ENCODE measurements around the gene DNALI1.
A peak's percentile ranks its signal among the peaks of the same experiment; 100 is the strongest.

DNA sequence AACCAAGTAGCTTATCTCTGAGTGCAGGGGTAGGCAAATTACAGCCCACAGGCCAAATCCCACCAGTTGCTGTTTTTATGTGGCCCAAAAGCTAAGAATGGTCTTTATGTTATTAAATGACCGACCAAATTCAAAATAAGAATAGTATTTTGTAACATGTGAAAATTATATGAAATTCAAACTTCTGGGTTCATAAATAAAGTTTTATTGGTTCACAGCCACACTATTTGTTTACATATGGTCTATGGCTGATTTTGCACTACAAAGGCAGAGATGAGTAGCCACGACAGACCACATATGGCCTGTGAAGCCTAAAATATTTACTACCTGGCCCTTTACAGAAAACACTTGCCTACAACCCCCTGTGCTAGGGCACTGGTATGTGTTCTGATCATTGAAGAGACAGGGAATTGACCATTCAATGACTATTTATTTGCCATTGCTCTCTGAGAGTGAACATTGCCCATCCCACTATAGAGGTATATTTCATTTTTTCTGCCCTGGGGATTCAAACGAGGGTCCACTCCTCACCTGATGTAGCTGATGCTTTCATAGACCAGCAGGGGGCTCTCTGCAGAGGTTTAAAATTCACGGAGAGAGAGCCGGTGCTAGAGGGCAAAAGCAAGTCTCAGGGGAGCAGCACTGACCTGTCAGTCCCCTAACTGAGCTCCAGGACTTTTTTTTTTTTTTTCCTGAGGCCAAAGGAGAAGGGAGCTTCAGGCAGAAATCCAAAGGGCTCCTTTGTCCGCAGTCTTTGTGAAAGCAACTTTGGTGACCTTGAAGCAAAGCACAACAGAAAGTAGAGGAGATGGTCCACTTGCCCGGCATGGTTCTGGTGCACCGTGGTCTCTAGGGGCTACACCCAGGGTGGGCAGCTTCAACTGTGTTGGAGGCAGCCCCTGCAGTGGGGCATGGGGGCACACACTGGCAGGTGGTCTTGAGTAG, 46.3 kb downstream of the DNALI1 start:
- TF ChIP-seq, protein P1, sequence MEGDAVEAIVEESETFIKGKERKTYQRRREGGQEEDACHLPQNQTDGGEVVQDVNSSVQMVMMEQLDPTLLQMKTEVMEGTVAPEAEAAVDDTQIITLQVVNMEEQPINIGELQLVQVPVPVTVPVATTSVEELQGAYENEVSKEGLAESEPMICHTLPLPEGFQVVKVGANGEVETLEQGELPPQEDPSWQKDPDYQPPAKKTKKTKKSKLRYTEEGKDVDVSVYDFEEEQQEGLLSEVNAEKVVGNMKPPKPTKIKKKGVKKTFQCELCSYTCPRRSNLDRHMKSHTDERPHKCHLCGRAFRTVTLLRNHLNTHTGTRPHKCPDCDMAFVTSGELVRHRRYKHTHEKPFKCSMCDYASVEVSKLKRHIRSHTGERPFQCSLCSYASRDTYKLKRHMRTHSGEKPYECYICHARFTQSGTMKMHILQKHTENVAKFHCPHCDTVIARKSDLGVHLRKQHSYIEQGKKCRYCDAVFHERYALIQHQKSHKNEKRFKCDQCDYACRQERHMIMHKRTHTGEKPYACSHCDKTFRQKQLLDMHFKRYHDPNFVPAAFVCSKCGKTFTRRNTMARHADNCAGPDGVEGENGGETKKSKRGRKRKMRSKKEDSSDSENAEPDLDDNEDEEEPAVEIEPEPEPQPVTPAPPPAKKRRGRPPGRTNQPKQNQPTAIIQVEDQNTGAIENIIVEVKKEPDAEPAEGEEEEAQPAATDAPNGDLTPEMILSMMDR (IDR thresholded peaks at IDR 0.05), result peak; percentile 89
- no peak for TF ChIP-seq ZFX (IDR thresholded peaks at IDR 0.05; ENCODE audit: borderline replicate concordance)
